Loucy (cell line): ENCODE measurements around the gene BABAM2.

Experiments used
- H2AFZ ChIP-seq: fragments of 200-600 bp; sonication (generic); 2 replicates; pipeline ENCODE4 v1.6.0; 2016; ENCODE audit warnings: antibody characterized with exemption, mild to moderate bottlenecking, low read length, moderate library complexity
- H3F3A ChIP-seq: fragments of 200-600 bp; 2 replicates; pipeline ENCODE4 v1.6.0; 2016; ENCODE audit warnings: antibody characterized with exemption, low read depth, mild to moderate bottlenecking
- H3K27me3 ChIP-seq: fragments of 200-600 bp; sonication (generic); 2 replicates; pipeline ENCODE4 v1.6.1; 2014; ENCODE audit warnings: low read length, mild to moderate bottlenecking; ENCODE audit not compliant: insufficient read depth, poor library complexity, severe bottlenecking
- H3K36me3 ChIP-seq: fragments of 200-600 bp; sonication (generic); 2 replicates; pipeline ENCODE4 v1.6.1; 2016; ENCODE audit warnings: low read length; ENCODE audit not compliant: insufficient read depth
- H3K4me1 ChIP-seq: fragments of 200-600 bp; sonication (generic); 2 replicates; pipeline ENCODE4 v1.5.1; 2014; ENCODE audit warnings: low read length, mild to moderate bottlenecking; ENCODE audit not compliant: insufficient read depth, poor library complexity, severe bottlenecking
- H3K4me2 ChIP-seq: fragments of 200-600 bp; sonication (generic); 2 replicates; pipeline ENCODE4 v1.6.0; 2014; ENCODE audit warnings: antibody characterized with exemption, low read length, low read depth, mild to moderate bottlenecking; ENCODE audit not compliant: poor library complexity, severe bottlenecking
- H3K4me3 ChIP-seq: fragments of 200-600 bp; sonication (generic); 2 replicates; pipeline ENCODE4 v1.5.1; 2014; ENCODE audit warnings: low read length, mild to moderate bottlenecking, mixed read lengths; ENCODE audit not compliant: poor library complexity, severe bottlenecking
- H3K79me2 ChIP-seq: fragments of 200-600 bp; sonication (generic); 2 replicates; pipeline ENCODE4 v1.6.1; 2014; ENCODE audit warnings: low read length; ENCODE audit not compliant: insufficient read depth
- H3K9ac ChIP-seq: fragments of 200-600 bp; sonication (generic); 2 replicates; pipeline ENCODE4 v1.6.0; 2014; ENCODE audit warnings: mild to moderate bottlenecking, low read depth, low read length, moderate library complexity; ENCODE audit not compliant: poor library complexity, severe bottlenecking
- H3K9me2 ChIP-seq: fragments of 200-600 bp; sonication (generic); replicated peaks from 2 replicates; pipeline ENCODE4 v1.6.1; 2016; ENCODE audit warnings: low read depth, low read length, mixed read lengths
- H3K9me3 ChIP-seq: fragments of 200-600 bp; sonication (generic); 2 replicates; pipeline ENCODE4 v1.6.1; 2014; ENCODE audit warnings: mild to moderate bottlenecking, antibody characterized with exemption, low read length, low read depth; ENCODE audit not compliant: insufficient read depth
- H4K20me1 ChIP-seq: fragments of 200-600 bp; sonication (generic); 2 replicates; pipeline ENCODE4 v1.6.0; 2014; ENCODE audit warnings: antibody characterized with exemption, low read length, mild to moderate bottlenecking; ENCODE audit not compliant: insufficient read depth, poor library complexity, severe bottlenecking
- CTCF ChIP-seq: fragments of 200-600 bp; sonication (generic); conservative IDR thresholded peaks from 2 replicates; pipeline ENCODE4 v1.5.1; 2014; ENCODE audit warnings: mild to moderate bottlenecking, antibody characterized with exemption, low read length
- EZH2phosphoT487 ChIP-seq: fragments of 200-600 bp; IDR thresholded peaks from 2 replicates; pipeline ENCODE4 v1.6.1; 2018; ENCODE audit warnings: antibody characterized with exemption, mild to moderate bottlenecking, moderate library complexity, borderline replicate concordance

Gene BABAM2

GRCh38 chr2:28182348-28182747 lies 291.8 kb downstream of the BABAM2 start:
- Histone ChIP-seq H3K4me3 (no peak overlapping the region), H3K9me3 (peaks cover 1% of the 10 kb centered on the region; the same call in 1 of the 2 replicates), H3K27me3 (no peaks in the 10 kb centered on the region), H2AFZ (no peak overlapping the region), H3K4me2 (no peak overlapping the region), H4K20me1 (no peaks in the 10 kb centered on the region), H3K79me2 (no peaks in the 10 kb centered on the region), H3K9me2 (no peaks in the 10 kb centered on the region), H3K4me1 (no peaks in the 10 kb centered on the region), H3F3A (no peaks in the 10 kb centered on the region), H3K36me3 (no peaks in the 10 kb centered on the region), H3K9ac (no peak overlapping the region)
- TF ChIP-seq EZH2phosphoT487 (no peak), CTCF (no peak)

- H3K9me2 ChIP-seq, result no peaks in the 10 kb centered on the region
- no peaks in the 10 kb centered on the region for H3K36me3 ChIP-seq
- H3K27me3 ChIP-seq, result no peaks in the 10 kb centered on the region
- no peaks in the 10 kb centered on the region for H3K4me1 ChIP-seq
- TF ChIP-seq EZH2phosphoT487 (no peak), CTCF (no peak)
- H3K9ac ChIP-seq, result no peak overlapping the region
- H3K4me2 ChIP-seq, result no peak overlapping the region
- no peaks in the 10 kb centered on the region for H3K79me2 ChIP-seq
- H3K4me3 ChIP-seq, result no peak overlapping the region
- H2AFZ ChIP-seq, result no peak overlapping the region
- no peaks in the 10 kb centered on the region for H4K20me1 ChIP-seq
- H3K9me3 ChIP-seq, result no peaks in the 10 kb centered on the region
- no peaks in the 10 kb centered on the region for H3F3A ChIP-seq
Observed at GRCh38 chr2:28185153-28185552, 294.6 kb downstream of the BABAM2 start.

- Histone ChIP-seq H3K9ac (no peak overlapping the region), H3K9me3 (no peaks in the 10 kb centered on the region), H3K36me3 (no peaks in the 10 kb centered on the region), H3K79me2 (no peaks in the 10 kb centered on the region), H3F3A (no peaks in the 10 kb centered on the region), H3K4me1 (no peaks in the 10 kb centered on the region), H3K4me3 (no peak overlapping the region), H3K9me2 (no peaks in the 10 kb centered on the region), H2AFZ (no peak overlapping the region), H3K27me3 (no peaks in the 10 kb centered on the region), H3K4me2 (no peak overlapping the region), H4K20me1 (no peaks in the 10 kb centered on the region)
- TF ChIP-seq CTCF (no peak), EZH2phosphoT487 (no peak)
Observed at GRCh38 chr2:28185891-28186290, 295.4 kb downstream of the BABAM2 start.
